ENCODE data around the gene SMCO3. TPM values are rescaled to one million over a fixed set of nuclear protein-coding genes. Genes with fewer than 3 reads are reported as not detected.

SMCO3 gene
- total and polyA plus RNA-seq, 2 of the 8 experiments (the other 6 are each of a cell fraction or from before 2014, with no cell fraction given), result not detected

DNA sequence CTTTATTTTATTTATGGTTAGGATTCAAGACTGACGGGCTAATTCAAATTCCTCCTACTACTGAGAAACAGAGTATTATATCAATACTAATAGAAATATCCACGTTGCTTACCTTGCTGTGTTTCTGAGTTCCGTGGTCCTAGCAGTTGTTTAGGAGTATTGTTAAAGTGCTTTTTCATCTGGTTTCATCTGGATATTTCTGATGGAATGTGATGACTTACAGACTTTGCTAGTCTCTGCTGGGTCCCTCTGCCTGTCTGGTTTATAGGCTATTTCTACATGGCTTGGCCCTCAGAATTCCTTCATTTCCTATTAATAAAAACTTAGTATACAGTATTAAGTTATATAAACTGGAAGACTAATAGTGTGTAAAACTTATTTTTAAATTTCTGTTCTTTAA lies at the start of gene SMCO3 (continued):
- TF ChIP-seq CHD1 (IDR thresholded peaks at IDR 0.05; ENCODE audit: low read depth, low read length) (no peak), RAD21 (IDR thresholded peaks at IDR 0.05 in 1 of 2, conservative IDR thresholded peaks at IDR 0.05 in 1 of 2; ENCODE audit: low read depth in 2 of 2, low read length in 2 of 2) (no peak), HDAC2 (IDR thresholded peaks at IDR 0.05; ENCODE audit: borderline replicate concordance in 1 of 2, low read depth in 2 of 2, low read length in 2 of 2) (no peak)
- TF ChIP-seq, protein P1, sequence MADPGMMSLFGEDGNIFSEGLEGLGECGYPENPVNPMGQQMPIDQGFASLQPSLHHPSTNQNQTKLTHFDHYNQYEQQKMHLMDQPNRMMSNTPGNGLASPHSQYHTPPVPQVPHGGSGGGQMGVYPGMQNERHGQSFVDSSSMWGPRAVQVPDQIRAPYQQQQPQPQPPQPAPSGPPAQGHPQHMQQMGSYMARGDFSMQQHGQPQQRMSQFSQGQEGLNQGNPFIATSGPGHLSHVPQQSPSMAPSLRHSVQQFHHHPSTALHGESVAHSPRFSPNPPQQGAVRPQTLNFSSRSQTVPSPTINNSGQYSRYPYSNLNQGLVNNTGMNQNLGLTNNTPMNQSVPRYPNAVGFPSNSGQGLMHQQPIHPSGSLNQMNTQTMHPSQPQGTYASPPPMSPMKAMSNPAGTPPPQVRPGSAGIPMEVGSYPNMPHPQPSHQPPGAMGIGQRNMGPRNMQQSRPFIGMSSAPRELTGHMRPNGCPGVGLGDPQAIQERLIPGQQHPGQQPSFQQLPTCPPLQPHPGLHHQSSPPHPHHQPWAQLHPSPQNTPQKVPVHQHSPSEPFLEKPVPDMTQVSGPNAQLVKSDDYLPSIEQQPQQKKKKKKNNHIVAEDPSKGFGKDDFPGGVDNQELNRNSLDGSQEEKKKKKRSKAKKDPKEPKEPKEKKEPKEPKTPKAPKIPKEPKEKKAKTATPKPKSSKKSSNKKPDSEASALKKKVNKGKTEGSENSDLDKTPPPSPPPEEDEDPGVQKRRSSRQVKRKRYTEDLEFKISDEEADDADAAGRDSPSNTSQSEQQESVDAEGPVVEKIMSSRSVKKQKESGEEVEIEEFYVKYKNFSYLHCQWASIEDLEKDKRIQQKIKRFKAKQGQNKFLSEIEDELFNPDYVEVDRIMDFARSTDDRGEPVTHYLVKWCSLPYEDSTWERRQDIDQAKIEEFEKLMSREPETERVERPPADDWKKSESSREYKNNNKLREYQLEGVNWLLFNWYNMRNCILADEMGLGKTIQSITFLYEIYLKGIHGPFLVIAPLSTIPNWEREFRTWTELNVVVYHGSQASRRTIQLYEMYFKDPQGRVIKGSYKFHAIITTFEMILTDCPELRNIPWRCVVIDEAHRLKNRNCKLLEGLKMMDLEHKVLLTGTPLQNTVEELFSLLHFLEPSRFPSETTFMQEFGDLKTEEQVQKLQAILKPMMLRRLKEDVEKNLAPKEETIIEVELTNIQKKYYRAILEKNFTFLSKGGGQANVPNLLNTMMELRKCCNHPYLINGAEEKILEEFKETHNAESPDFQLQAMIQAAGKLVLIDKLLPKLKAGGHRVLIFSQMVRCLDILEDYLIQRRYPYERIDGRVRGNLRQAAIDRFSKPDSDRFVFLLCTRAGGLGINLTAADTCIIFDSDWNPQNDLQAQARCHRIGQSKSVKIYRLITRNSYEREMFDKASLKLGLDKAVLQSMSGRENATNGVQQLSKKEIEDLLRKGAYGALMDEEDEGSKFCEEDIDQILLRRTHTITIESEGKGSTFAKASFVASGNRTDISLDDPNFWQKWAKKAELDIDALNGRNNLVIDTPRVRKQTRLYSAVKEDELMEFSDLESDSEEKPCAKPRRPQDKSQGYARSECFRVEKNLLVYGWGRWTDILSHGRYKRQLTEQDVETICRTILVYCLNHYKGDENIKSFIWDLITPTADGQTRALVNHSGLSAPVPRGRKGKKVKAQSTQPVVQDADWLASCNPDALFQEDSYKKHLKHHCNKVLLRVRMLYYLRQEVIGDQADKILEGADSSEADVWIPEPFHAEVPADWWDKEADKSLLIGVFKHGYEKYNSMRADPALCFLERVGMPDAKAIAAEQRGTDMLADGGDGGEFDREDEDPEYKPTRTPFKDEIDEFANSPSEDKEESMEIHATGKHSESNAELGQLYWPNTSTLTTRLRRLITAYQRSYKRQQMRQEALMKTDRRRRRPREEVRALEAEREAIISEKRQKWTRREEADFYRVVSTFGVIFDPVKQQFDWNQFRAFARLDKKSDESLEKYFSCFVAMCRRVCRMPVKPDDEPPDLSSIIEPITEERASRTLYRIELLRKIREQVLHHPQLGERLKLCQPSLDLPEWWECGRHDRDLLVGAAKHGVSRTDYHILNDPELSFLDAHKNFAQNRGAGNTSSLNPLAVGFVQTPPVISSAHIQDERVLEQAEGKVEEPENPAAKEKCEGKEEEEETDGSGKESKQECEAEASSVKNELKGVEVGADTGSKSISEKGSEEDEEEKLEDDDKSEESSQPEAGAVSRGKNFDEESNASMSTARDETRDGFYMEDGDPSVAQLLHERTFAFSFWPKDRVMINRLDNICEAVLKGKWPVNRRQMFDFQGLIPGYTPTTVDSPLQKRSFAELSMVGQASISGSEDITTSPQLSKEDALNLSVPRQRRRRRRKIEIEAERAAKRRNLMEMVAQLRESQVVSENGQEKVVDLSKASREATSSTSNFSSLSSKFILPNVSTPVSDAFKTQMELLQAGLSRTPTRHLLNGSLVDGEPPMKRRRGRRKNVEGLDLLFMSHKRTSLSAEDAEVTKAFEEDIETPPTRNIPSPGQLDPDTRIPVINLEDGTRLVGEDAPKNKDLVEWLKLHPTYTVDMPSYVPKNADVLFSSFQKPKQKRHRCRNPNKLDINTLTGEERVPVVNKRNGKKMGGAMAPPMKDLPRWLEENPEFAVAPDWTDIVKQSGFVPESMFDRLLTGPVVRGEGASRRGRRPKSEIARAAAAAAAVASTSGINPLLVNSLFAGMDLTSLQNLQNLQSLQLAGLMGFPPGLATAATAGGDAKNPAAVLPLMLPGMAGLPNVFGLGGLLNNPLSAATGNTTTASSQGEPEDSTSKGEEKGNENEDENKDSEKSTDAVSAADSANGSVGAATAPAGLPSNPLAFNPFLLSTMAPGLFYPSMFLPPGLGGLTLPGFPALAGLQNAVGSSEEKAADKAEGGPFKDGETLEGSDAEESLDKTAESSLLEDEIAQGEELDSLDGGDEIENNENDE (IDR thresholded peaks at IDR 0.05; ENCODE audit: insufficient replicate concordance, low read length), result no peak

Data from H1 (cell line).